Activated naive CD4-positive, alpha-beta T cell treated with anti-CD3 and anti-CD28 coated beads, Interleukin-2, amount 50 U/mL, for 72 hours (primary cell): Measurements from ENCODE around the gene PDE6D. TPM values are rescaled to one million over a fixed set of nuclear protein-coding genes. Genes with fewer than 3 reads are reported as not detected.

Source experiments
- ATAC-seq, 2 donors: fragments of 150-1000 bp; cut with Tn5 transposase; 2 replicates each; pipeline ENCODE4 v1.10.0; 2021; ENCODE audit warnings: mild to moderate bottlenecking in 2 of 2, moderate library complexity in 2 of 2
- DNase-seq, 2 donors: peaks; one replicate each; pipeline ENCODE4 v3.0.0; 2021 to 2022; ENCODE audit warnings: low spot score in 2 of 2
- H3K27ac Mint-ChIP-seq, 2 donors: one replicate each; pipeline ENCODE4 v1.8.0; 2022; ENCODE audit warnings: mild to moderate bottlenecking in 2 of 2, mixed read lengths in 2 of 2
- H3K36me3 Mint-ChIP-seq, 2 donors: one replicate each; pipeline ENCODE4 v1.8.0; 2022; ENCODE audit warnings: mixed read lengths in 2 of 2
- H3K9me3 Mint-ChIP-seq, 2 donors: one replicate each; pipeline ENCODE4 v1.8.0; 2022; ENCODE audit warnings: mixed read lengths in 2 of 2
- total RNA-seq, 2 donors: library from RNA; stranded (reverse); gene quantifications; one replicate each; pipeline ENCODE4 v1.2.3, GENCODE V29; 2022

PDE6D gene
- total RNA-seq, result 10 to 100 TPM; 25.4 to 26.3 TPM

DNA sequence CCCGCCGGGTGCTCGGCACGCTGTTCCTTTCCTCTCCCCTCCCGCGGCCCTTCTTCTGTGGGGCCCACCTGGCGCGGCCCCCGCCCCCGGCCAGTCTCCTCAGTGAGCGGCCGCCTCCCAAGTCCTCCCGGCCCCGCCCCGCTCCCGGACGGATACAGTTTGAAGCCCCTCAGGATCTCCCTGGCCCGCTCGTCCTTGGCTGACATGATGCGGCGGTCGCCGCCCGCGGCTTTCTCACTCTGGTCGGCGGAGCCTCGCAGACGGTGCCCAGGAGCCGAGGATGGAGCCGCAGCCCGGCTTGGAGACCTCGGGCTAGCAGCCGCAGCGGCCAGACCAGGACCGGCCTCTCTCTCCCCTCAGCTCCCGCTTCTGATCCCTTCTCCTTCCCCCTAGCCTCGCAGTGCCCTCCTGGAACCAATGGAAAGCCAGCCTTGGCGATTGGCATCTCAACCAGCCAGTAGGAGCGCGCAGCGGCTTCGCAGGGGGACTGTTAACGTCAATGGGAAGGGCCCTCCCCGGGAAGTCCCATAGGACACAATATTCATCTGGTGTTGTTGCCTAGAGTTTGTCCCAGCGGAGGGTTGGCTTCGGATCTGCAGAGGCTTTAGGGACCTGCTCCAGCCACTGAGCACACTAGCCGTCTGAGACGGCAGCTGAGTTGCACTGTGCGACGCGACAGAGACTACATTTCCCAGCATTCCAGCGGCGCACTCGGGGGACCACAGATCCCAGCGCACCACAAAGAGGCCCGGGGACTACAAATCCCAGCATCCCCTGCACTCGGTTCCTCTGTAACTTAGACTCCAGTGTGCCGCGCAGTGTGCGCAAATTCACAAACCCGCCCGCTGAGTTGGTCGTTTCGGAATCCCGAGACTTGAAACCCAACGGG lies at the start of gene PDE6D:
TSS of gene PDE6D (minus strand) at position 374 of the 889 bp plus-strand sequence. CDS start at position 206, 168 bp downstream.
- DNase-seq, result peak; percentile 99
- Mint-ChIP-seq H3K27ac (peak within 1 kb of the TSS; percentile 90 to 97), H3K36me3 (peaks cover 6 to 12% of the 10 kb centered on the region in 2 donors), H3K9me3 (no peaks in the 10 kb centered on the region)
- peak; percentile 93 for ATAC-seq

DNA sequence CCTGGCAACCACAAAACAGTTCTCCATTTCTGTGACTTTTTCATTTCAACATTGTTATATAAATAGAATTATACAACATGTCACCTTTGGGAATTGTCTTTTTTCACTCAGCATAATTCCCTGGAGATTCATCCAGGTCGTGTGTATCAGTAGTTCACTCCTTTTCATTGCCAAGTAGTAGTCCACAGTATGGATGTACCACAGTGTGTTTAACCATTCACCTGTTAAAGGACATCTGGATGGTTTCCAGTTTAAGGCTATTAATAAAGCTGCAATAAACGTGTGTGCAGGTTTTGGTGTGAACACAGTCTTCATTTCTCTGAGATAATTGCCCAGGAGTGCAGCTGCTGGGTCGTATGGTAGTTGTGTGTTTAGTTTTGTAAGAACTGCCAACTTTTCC lies 40.8 kb upstream of the PDE6D start:
- DNase-seq (no peak), ATAC-seq (no peak)
- H3K27ac Mint-ChIP-seq, result no peak overlapping the region
- no peaks in the 10 kb centered on the region for H3K9me3 Mint-ChIP-seq
- no peaks in the 10 kb centered on the region for H3K36me3 Mint-ChIP-seq

DNA sequence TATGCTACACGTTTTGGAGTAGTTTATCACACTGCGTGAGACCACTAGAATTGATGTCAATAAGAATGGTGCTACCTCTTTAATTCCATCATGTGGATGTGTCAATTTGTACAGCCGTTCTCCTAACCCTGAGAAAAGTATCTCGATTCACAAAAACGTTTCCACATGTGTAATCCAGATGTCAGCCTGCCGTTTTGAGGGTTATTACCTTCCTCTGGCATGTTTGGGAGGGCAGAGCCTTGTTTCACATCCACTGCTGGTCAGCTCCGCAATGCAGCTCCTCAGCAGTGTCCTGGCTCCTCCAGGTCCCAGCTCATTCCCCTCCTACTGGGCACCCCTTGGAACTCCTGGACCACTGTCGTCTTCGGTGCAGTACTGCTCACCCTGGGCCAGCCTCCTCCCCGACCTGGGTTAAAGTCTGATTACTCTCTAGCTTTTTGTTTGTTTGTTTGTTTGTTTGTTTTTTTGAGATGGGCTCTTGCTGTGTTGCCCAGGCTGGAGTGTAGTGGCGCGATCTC lies 39.8 kb upstream of the PDE6D start:
- Mint-ChIP-seq H3K9me3 (no peaks in the 10 kb centered on the region), H3K27ac (no peak overlapping the region), H3K36me3 (no peaks in the 10 kb centered on the region)
- ATAC-seq, result no peak
- DNase-seq, result no peak

DNA sequence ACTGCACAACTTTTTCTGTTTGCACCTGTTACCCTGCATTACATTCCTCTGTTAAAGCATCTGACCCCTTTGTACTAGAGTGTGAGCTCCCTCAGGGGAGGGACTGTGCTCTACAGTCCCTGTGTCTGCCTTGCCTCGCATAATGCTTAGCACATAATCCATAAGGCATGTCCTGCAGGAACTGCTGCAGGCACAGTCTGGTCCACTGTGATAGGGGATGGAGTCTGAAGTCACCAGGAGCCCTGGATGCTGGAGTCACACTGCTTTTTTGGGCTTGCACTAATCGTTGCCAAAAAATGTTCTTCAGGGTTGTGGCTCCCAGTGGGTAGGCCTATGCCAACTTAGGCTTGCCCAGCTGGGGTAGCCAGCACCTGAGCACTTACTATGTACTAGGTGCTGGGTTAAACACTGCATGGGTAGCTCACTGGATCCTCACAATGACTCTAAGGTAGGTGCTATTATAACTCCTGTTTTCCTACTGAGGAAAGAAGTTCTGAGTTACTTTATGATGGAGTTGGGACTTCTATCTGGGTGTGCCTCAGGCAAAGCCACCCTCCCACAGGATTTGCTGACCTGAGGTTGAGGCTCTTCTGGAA lies 38.5 kb upstream of the PDE6D start:
- Mint-ChIP-seq H3K27ac (no peak overlapping the region), H3K36me3 (no peaks in the 10 kb centered on the region), H3K9me3 (peaks cover 3 to 4% of the 10 kb centered on the region in 2 donors)
- DNase-seq (no peak), ATAC-seq (no peak)

DNA sequence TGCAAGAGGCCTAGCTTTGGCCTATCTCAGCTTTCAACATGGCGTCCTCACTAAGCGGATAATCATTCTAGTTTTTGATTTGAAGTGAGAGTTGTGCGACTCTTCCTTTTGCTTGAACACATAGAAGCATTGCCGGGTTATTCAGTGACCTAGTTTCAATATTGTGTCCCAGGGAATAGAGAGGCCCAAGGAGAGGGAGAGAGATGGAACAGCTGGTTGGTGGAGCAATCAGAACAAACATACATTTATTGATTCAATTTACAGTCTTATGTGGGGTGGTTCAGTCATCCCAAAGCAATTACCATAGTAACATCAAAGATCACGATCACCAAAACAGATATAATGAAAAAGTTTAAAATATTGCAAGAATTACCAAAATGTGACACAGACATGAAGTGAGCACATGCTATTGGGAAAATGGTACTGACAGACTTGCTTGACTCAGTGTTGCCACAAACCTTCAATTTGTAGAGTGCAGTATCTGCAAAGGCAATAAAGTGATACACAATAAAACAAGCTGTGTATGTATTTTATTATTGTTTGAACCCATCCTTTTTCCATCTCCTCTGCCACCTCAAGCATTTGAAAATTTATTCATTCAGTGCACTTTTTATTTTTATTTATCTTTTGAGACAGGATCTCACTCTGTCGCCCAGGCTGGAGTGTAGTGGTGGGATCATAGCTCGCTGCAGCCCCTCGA lies 35.4 kb upstream of the PDE6D start:
- Mint-ChIP-seq H3K9me3 (peaks cover 3 to 4% of the 10 kb centered on the region in 2 donors), H3K27ac (no peak overlapping the region), H3K36me3 (no peaks in the 10 kb centered on the region)
- no peak for DNase-seq
- no peak for ATAC-seq

DNA sequence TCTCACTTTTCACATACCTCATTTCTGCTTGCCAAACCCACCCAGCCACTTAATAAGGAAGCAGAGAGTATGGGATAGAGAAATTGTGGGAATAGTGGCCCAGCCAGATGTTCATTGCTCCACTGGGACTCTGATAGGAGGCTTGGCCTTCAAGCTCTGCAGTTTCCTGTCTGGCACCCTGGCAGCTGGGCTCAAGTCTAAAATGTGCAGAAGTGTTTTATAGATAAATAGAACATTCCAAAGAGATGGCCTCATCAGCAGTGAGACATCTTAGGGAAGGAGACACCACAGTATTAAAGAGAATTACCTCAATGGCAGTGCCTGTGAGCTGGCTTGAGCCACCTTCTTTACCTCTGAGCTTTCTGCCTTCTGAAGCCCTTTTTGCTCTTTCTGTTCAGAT lies 29.8 kb upstream of the PDE6D start:
- DNase-seq (no peak), ATAC-seq (no peak)
- Mint-ChIP-seq H3K36me3 (no peaks in the 10 kb centered on the region), H3K9me3 (peaks cover 3 to 4% of the 10 kb centered on the region in 2 donors), H3K27ac (peak overlapping the region in 1 of 2 donors; percentile 26)

DNA sequence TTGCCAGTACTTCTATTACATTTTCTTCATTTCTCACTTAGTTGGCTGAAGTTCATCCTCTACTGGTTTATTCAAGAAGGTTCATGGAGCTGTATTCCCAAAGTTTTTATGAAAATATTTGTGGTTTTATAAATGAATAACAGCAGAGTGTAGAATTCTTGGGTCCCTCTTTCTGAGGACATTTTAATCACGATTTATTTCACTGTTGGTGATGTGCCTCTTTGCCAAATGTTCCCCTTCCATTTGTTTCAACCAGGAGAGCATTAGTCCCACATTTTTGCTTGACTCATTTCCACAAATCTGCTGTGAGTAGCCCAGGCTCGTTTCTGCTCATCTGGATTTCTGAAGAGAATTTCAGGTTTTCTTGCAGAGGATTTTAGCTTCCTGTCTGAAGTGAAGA lies 25.9 kb upstream of the PDE6D start:
- peaks cover 0 to 4% of the 10 kb centered on the region in 2 donors for H3K36me3 Mint-ChIP-seq
- DNase-seq (no peak), ATAC-seq (no peak)
- no peaks in the 10 kb centered on the region for H3K9me3 Mint-ChIP-seq
- H3K27ac Mint-ChIP-seq, result peak overlapping the region in 1 of 2 donors; percentile 37

DNA sequence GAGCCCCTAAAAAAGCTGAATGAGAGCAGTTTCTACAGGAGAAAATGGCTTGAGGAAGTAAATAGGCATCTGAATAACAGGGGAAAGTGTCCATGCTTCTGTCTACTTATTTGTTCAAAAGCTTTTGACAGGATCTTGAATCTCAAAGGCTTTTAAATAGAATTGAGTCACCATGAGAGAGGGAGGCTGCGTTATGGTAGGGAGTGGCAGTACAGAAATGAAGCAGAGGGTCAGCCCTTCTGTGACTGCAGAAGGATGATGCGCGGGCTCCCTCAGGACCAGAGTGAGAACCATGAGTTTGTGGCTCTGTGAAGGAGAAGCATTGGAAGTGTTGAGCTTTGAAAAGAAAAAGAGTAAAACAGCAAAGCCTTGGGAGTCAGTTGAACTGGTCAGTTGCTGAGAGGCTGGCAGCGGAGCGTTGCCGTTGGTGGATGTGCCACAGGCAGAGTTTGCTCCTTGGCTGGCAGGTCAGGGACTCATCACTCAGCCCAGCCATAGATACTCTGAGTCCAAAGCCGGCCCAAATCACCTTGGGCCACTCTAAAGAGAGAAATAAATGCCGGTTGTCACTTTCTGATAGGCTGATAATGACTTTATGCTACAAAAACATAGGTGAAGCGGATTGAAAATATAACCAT lies 22.5 kb upstream of the PDE6D start:
- DNase-seq (no peak), ATAC-seq (no peak)
- peaks cover 0 to 4% of the 10 kb centered on the region in 2 donors for H3K36me3 Mint-ChIP-seq
- H3K9me3 Mint-ChIP-seq, result no peaks in the 10 kb centered on the region
- H3K27ac Mint-ChIP-seq, result peak overlapping the region in 1 of 2 donors; percentile 17

DNA sequence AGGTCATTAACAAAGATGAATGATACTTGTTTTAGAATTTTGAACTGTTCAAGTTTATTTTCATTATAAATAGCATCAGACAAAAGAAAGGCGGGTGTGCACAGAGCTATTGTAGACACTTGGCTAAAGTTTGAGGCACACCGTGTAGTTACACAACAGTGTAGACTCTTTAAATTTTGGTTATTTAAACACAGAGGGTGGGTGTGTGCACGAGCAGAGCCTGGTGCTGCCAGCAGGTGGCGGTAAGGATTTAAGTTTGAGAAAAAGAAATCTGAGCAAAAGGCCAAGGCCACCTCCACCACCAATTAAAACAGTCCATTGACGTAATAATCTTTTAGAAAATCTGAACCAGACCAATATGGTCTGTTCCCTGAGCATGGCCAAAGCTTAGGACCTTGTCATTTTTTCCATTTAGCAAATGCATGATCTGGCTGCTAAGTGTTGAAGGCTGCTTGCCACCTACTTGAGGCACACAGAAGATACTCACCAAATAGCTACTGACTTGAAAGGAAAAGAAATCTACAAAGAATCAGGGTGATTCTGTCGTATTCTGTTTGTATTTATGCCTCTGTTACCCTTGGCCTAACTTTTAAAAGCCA lies 19.5 kb upstream of the PDE6D start:
- peaks cover 0 to 4% of the 10 kb centered on the region in 2 donors for H3K36me3 Mint-ChIP-seq
- H3K9me3 Mint-ChIP-seq, result no peaks in the 10 kb centered on the region
- ATAC-seq (peak; percentile 61 to 64), DNase-seq (peak in 1 of 2 donors; percentile 54)
- H3K27ac Mint-ChIP-seq, result no peak overlapping the region

DNA sequence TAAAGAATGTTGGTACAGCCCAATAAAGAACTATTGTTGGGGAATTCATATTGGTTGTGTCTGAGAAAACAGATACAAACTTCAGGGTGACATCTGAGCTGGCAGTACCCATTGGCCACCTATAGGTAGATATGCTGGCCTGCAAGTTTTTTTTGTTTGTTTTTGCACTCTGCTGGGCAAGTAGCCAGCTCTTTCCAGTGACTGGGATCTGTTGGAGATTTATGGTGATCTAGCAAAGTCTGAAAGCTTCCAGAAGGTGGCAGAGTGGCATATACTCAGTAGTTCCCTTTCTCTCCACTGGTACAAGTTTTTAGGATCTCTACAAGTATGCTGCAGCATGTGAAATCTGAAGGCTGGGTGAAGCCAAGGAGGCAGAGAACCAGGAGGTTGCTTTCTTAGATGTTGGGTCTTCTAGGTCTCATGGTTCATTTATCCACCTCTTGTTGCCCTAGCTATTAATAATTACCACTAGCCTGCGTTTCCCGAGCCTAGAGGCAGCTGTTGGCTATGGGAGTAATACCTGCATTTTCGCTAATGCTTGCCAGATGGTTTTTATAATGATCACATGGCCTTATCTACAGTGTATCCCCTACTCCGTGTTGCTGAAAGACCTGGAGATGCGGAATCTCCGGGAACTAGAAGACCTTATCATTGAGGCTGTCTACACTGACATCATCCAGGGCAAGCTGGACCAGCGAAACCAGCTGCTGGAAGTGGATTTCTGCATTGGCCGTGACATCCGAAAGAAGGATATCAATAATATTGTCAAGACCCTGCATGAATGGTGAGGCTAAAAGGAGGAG lies 14.6 kb upstream of the PDE6D start:
- no peak overlapping the region for H3K27ac Mint-ChIP-seq
- no peaks in the 10 kb centered on the region for H3K9me3 Mint-ChIP-seq
- H3K36me3 Mint-ChIP-seq, result peaks cover 0 to 7% of the 10 kb centered on the region in 2 donors
- ATAC-seq (no peak), DNase-seq (no peak)

DNA sequence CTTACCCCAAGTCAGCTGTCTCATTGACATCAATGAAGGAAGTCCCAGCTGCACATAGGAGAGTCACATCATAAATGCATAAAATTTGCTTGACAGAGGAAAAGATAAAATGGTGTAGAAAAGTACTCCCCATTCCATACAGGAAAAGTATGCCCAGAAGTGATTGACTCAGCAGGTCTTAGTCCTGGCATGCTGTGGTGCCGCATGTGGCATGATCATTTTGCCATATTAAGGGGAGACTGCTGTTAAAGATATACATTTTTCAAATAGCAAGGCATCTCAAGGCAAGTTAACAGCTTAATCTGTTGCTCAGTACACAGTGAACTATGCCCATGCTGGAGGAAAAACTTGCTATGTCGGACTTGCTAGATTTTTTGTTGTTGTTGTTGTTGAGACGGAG lies 13.3 kb upstream of the PDE6D start:
- no peak overlapping the region for H3K27ac Mint-ChIP-seq
- no peaks in the 10 kb centered on the region for H3K9me3 Mint-ChIP-seq
- DNase-seq (no peak), ATAC-seq (no peak)
- H3K36me3 Mint-ChIP-seq, result peaks cover 0 to 7% of the 10 kb centered on the region in 2 donors

DNA sequence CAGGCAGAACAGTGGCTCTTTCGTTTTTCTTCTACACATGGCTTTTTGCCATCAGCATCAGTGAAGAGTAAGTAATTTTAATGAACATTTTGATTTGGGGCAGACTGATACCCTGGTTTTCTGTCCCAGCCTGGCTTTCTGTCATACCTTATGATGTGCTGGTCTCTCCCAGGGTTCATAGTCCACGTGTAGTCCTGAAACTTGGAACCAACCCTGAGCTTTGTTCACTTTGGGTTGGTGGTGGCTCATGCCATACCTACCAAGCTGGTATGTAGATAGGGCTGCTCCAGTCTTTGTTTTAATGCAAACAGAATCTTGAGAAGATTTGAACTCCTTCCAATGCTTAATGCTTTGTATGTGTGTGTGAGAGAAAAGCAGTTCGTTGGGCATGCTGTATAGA lies 10.0 kb upstream of the PDE6D start:
- Mint-ChIP-seq H3K27ac (no peak overlapping the region), H3K9me3 (no peaks in the 10 kb centered on the region), H3K36me3 (peaks cover 7% of the 10 kb centered on the region in 2 donors)
- DNase-seq (no peak), ATAC-seq (no peak)

DNA sequence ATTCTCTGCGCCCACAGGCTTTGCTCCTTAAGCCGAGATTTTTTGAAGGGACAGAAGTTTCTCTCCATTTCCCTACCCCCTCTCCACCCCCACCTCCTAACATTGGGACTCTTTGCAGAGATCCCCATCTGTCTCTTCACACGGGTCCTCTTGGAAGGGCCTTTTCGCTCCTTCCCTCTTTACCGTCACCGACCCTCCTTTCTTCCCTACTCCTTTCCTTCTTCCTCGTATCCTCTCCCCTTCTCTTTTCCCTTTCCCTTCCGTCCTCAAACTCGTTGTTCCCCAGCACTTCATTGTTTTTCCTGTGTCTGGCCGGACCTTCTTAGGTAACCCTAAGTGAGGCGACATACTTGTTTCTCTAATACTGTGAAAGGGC lies 5.8 kb upstream of the PDE6D start:
- ATAC-seq (no peak), DNase-seq (no peak)
- Mint-ChIP-seq H3K9me3 (no peaks in the 10 kb centered on the region), H3K36me3 (peaks cover under 1 to 7% of the 10 kb centered on the region in 2 donors), H3K27ac (peak overlapping the region; percentile 82 to 89)

DNA sequence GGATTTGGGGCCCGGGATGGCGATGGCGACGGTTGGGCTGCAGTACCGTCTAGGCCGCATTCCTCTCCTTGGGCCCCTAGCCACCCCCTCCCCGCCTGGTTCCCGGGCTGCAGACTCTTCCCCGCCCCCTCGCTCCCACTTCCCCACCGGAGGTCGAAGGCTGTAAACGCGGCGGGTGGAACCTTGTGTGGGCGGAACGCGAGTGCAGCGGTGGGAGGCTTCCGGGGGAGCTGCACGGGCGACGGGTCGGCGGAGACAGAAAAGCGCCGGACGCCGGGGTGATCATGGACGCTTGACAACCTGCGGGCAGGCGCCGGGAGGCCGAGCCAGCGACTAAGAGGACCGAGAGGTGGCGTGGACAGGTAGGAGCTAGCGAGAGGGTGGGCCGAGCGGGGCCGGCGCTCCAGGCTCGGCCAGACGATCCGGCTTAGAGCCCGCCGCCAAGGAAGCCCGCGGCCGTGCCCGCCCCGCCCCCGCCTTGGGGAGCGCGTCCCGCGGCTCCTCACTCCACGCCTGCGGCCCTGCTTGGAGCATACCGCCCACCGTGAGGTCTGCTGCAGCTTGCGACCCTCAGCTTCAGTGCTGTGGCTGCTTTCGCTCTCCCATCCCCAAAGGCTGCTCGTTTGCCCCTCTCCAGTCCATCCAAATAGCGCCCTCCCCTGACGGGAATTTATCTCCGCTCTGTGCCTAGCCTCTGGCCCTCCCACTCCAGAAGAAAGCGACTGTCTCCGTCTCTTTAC lies 5.3 kb upstream of the PDE6D start, which contains the start of gene COPS7B:
TSS of gene COPS7B (plus strand) at position 269 of the 740 bp plus-strand sequence. CDS start 2,126 bp downstream, outside the sequence.
- Mint-ChIP-seq H3K27ac (peak within 1 kb of the TSS; percentile 82 to 92), H3K36me3 (peaks cover 6 to 8% of the 10 kb centered on the region in 2 donors), H3K9me3 (no peaks in the 10 kb centered on the region)
- DNase-seq, result peak; percentile 84 to 85
- ATAC-seq, result peak; percentile 66 to 67

DNA sequence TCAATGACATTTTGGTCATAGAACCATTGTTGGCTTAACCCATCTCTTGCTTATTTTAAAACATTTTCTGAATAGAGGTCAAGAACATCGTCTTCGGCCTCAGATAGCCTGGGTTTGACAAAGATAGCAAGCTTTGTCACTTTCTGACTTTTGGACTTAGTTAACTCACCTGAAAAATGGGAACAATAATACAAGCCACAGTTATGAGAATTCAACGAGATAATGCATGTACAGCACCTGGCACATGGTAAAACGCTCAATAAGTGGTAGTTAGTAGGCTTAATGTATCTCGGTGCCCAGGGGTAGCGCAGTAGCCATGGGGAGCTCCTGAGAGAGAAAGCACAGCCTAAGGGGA lies 4.7 kb upstream of the PDE6D start:
- no peak for DNase-seq
- Mint-ChIP-seq H3K9me3 (no peaks in the 10 kb centered on the region), H3K36me3 (peaks cover 12 to 13% of the 10 kb centered on the region in 2 donors)

More for the DNA sequence above, 4.7 kb upstream of the PDE6D start:
- ATAC-seq, result no peak
- H3K27ac Mint-ChIP-seq, result peak overlapping the region; percentile 82 to 92
